HG02970 (cell line): ENCODE data around the gene RAB5B.
"Not testable (repeated sequence)": the region's sequence is repeated elsewhere in the genome, so short reads cannot be mapped to it uniquely, and the experiment has no call there.

Source experiments
- ATAC-seq: cut with Tn5 transposase; IDR thresholded peaks from one replicate; pipeline ENCODE4 v1.9.1; 2021; ENCODE audit warnings: mild to moderate bottlenecking, moderate library complexity, moderate number of reproducible peaks; ENCODE audit not compliant: unreplicated experiment, low FRiP score

Gene RAB5B

DNA sequence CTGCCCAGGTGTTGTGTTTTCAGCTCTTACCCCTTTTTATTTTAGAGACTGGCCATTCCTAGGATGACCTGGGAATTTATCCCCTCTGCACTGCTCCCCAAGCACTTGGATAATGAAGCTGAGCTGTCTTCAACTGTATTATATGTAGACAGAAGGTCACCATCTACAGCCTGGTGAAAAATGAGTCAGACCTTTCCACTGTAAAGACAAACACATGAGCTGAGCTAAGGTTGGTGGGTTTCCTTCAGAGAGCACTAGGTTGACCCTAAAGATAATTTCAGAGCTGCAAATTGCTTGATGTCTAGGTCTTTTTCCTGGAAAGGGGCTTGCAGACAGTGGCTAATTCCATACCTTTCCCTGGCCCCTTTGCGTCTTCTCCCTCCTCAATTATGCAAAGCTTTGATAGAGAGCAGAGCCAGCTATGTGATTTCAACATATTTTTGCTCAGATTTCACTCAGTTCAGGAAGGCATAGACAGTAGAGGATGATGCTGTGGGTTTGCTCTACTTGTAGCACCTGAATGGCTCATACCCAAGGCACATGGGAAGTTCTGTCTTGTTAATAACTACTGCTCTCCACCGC lies 37.7 kb downstream of the RAB5B start:
- ATAC-seq = no peak

DNA sequence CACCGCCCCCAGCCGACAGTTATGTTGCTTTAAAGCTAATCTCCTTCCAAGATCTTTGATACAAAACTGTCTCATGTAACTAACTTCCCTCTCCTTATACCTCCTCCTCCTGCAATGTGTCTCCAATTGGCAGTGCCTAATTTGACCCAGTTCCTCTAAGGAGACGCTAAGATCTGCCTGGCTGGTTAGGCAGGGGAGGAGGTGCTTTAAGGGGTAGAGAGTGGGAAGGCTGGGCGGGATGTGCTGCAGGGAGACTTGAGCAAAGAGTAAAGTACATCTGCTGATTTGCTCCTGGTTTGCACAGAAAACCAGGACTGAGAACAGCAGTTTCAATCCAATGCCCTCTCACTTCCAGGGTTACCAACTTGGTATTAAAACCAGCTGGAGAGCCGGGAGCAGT lies 39.6 kb downstream of the RAB5B start:
- no peak for ATAC-seq

DNA sequence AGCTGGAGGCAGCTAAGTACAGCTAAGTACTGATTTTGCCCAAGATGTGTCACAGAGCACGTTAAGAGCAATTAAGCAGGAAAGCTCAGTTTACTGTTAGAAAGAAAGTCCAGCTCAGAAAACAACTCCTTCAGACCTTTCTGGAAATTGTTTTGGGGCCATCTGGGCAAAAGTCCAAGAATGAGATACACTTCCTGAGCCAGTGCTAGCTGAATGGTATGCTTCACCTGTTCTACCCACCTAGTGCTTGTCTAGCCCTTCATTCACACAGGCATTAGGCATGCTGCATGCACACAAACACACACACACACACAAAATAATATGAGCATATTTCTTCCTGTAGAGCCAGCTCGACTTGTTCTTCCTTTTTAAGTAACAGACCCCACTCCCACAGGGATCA lies 40.3 kb downstream of the RAB5B start:
- ATAC-seq = no peak

DNA sequence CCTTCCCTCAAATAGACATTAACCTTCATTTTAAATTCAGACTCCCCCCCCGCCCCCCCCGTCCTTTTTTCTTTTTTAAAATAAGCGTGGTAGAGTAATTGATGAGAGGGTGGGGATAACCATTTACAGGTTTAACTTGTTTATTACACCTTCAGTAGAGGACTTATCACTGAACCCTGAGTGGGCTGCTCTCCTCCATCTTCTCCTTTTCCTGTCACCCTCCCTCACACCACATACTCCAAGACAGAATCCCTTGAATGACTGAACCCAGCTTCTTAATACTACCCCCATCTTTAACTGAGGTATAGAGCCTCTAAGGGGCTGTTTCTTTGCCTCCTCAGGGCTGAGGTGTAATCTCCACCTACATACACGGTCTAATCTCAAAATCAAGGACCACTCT lies 43.3 kb downstream of the RAB5B start:
- no peak for ATAC-seq

DNA sequence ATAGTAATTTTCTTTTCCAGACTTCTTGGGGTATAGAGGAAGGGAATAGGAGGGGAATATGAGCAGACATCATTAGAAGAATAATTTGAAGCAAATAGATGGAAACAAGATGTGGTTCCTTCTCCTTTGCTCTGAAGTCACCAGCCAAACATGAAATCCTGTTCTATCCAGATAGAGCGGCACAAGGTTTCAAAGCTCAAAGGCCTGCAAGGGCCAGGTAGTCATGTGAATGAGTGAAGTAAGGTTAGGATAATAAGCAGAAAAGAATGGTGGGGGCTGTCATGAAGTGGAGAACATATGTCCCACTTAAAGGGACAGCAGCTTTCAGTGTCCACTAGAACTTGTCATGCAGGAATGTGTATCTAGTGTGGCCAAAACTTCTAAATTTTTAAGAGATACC lies 44.5 kb downstream of the RAB5B start:
- ATAC-seq = no peak

DNA sequence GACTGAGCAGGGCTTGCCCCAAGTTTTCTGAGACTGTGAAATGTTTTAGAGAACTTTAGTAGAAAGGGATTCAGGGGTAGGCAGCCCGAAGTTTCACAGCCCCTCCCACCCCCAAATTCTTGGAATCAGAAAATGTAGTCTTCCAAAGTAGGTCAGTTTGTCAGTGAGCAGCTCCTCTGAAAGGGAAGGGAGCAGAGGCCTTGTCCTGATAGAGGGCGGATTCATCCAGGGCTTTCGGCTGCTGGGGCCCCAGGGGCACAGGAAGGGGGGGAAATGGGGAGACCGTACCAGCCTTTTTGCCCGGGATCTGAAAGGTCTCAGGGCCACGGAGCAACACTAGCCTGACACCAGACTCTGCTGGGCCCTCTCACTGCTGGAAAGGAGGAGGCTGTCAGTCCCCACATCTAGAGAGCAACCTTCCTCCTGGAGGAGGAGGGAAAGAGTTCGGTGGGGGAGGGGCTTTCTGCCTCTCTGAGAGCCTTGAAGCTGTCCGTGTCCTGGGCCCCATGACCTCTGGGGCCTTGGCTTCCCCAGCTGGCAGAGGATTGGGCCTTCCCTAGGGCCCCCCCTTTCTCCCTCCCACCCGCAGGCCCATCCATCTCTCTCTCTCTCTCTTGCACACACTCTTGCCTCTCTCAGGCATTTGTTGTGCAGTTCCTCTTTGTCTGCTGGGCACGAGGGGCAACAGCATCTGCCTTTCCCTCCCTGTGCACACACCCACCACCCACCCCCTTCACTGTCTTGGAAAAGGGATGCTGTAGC lies 46.7 kb downstream of the RAB5B start, which contains the start of gene IKZF4:
IKZF4 (plus strand) TSS at position 621 of the 762 bp plus-strand sequence. CDS start 451 bp downstream, outside the sequence.
- ATAC-seq = no peak

DNA sequence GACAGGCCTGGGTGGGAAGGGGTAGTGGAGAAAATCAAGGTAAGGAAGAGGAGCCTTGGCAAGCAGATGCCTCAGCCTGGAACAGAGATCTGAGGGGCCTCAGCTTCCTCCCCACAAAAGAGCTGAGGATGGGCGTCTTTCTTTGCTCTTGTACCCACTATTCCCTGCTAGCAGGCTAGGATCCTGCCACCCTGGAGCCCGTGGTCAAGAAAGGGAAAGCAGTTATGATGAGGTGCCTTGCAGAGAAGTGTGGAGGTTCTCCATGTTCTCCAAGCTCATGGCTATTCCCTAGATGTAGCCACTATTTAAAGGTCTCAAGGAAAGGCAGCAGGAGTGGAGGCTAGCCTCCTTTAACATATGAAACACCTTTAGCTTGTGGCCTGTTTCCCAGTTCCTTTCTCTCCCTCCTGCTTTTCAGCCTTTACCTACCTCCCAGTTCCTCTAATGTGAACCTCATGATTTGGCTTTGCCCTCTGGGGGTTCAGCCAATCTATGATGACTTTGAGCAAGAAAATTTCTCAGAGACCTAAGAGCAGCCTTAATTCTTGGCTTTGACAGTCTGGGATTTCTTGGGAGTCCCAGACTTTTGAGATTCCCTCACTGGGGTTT lies 48.1 kb downstream of the RAB5B start:
- ATAC-seq = no peak

DNA sequence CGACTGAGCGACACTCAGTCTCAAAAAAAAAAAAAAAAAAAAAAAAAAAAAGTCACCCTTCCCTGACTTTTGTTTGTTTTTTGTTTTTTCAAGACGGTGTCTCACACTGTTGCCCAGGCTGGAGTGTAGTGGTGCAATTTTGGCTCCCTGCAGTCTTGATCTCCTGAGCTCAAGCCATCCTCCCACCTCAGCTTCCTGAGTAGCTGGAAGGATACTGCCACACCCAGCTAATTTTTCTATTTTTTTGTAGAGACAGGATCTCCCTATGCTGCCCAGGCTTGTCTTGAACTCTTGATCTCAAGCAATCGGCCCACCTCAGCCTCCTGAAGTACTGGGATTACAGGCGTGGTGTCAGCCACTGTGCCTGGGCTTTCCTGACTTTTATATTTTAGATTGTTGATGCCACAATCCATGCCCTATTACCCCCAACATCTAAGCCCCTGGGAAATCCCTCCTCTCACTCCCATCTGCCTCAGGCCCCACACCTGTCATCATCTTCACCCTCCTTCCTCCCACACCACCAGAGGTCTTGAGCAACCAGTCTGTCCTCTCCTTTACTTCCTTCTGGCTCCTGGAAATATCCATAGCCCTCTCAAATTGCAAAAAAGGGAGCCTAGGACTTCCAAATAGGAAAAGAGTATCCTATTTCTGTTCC lies 54.8 kb downstream of the RAB5B start:
- no peak for ATAC-seq

DNA sequence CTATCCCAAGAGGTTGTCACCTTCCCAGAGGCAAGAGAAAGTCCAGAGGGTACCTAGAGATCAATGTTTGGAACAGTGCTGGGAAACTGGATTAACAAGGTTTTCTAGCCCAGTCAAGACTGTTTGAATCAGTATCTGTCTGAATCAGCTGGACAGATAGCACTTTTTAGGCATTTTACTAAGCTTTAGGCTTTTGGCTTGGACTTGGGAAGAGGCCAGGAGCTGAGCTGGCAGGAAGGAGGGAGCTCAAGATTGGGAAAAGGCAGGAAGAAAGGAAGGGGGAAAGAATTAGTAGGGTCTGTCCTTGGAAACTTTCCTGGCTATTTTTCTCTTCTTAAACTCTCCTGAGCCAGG lies 55.3 kb downstream of the RAB5B start:
- ATAC-seq = no peak

DNA sequence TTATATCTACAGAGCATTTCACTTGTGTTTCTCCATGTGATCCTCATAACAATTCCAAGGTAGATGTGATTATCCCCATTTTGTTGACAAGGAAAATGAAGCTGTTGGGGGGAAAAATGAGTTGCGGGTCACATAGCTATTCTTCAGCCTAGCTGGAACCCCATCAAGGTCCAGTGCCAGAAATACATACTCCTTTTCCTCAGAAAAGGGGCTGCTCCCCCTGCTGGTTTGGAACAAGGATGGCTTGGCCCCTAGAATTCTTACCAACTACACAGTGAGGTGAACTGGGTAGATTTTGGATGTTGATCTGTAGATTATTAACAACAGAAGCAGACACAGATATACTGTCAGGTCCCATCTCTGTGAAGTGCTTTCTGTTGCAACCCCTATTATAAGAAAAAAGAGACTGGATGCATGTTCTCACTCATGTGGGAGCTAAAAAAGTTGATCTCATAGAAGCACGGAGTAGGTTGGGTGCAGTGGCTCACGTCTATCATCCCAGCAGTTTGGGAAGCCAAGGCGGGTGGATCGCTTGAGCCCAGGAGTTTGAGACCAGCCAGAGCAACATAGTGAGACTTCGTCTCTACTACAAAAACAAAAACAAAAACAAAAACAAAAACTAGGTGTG lies 55.9 kb downstream of the RAB5B start:
- no peak for ATAC-seq

DNA sequence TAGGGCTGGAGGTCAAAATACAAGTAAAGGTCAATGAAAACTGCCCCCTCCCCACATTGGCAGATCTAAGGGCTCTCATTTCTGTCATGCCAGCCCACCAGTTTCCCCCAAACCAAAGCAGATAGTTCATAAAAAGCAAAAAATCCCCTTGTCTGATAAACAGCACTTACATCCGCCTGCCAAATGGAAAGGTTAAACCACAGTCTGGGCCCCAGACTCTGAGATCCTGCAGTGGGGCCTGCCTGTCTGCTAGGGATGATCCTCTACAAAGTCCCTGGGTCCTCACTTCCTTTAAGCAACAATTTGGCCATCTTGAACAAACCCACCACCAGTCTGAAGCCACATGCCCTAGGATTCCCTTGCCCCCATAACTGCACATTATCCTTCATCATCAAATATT lies 58.1 kb downstream of the RAB5B start:
- ATAC-seq = no peak

DNA sequence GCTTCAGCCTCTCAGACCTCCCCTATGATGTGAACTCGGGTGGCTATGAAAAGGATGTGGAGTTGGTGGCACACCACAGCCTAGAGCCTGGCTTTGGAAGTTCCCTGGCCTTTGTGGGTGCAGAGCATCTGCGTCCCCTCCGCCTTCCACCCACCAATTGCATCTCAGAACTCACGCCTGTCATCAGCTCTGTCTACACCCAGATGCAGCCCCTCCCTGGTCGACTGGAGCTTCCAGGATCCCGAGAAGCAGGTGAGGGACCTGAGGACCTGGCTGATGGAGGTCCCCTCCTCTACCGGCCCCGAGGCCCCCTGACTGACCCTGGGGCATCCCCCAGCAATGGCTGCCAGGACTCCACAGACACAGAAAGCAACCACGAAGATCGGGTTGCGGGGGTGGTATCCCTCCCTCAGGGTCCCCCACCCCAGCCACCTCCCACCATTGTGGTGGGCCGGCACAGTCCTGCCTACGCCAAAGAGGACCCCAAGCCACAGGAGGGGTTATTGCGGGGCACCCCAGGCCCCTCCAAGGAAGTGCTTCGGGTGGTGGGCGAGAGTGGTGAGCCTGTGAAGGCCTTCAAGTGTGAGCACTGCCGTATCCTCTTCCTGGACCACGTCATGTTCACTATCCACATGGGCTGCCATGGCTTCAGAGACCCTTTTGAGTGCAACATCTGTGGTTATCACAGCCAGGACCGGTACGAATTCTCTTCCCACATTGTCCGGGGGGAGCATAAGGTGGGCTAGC lies 60.9 kb downstream of the RAB5B start:
- no peak for ATAC-seq

DNA sequence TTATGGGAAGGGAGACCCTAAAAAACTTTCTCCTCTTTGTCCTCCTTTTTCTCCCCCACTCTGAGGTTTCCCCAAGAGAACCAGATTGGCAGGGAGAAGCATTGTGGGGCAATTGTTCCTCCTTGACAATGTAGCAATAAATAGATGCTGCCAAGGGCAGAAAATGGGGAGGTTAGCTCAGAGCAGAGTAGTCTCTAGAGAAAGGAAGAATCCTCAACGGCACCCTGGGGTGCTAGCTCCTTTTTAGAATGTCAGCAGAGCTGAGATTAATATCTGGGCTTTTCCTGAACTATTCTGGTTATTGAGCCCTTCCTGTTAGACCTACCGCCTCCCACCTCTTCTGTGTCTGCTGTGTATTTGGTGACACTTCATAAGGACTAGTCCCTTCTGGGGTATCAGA lies 63.3 kb downstream of the RAB5B start:
- ATAC-seq = no peak

DNA sequence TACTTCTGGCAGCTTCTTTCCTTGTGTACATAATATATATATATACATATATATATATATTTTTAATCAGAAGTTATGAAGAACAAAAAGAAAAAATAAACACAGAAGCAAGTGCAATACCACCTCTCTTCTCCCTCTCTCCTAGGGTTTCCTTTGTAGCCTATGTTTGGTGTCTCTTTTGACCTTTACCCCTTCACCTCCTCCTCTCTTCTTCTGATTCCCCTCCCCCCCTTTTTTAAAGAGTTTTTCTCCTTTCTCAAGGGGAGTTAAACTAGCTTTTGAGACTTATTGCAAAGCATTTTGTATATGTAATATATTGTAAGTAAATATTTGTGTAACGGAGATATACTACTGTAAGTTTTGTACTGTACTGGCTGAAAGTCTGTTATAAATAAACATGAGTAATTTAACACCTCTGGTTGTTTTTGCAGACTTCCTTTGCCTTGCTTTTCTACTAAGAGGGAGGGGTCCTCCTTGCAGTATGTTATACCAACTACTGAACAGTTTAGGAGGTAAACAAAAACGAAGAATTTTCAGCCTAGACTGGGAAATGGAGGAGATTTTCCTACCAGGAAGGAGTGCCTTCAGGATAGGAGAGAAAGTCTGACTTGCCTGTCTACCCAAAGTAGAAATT lies 64.3 kb downstream of the RAB5B start:
- ATAC-seq = no peak

DNA sequence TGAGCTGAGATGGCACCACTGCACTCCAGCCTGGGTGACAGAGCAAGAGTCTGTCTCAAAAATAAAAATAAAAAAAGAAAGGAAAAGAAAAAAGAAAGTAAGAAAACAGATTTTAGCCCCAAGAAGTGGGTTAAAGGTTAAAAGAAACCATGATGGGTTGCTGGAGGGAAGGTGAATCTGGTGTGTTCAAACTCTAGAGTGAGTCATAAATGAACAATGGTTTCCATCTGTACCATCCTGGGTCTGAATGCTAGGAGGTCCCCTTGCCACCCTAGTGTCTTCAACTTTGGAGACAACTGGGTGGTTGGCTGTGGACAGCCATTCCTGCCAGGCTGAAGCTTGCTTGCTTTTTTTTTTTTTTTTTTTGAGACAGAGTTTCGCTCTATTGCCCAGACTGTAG lies 66.3 kb downstream of the RAB5B start:
- no peak for ATAC-seq

DNA sequence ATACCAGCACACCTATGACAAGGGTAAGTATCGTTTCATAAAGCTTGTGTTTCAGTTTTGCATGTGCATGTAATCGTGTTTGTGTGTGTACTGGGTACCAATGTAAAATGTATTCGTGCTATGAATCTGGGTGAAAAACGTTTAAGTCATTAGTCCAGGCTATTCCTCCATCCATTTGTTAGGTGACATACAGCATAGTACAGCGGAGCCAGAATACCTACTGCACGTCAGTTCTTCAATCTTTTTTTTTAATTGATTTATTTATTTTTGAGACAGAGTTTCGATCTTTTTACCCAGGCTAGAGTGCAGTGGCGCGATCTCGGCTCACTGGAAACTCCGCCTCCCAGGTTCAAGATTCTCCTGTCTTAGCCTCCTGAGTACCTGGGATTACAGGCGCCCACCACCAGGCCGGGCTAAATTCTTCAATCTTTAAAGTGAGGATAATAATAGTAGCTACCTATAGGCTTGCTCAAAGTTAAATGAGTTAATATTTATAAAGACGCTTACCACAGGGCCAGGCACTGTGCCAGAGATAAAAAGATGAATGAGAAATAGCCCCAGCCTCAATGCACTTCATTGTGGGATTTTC lies 67.2 kb downstream of the RAB5B start:
- ATAC-seq = no peak

DNA sequence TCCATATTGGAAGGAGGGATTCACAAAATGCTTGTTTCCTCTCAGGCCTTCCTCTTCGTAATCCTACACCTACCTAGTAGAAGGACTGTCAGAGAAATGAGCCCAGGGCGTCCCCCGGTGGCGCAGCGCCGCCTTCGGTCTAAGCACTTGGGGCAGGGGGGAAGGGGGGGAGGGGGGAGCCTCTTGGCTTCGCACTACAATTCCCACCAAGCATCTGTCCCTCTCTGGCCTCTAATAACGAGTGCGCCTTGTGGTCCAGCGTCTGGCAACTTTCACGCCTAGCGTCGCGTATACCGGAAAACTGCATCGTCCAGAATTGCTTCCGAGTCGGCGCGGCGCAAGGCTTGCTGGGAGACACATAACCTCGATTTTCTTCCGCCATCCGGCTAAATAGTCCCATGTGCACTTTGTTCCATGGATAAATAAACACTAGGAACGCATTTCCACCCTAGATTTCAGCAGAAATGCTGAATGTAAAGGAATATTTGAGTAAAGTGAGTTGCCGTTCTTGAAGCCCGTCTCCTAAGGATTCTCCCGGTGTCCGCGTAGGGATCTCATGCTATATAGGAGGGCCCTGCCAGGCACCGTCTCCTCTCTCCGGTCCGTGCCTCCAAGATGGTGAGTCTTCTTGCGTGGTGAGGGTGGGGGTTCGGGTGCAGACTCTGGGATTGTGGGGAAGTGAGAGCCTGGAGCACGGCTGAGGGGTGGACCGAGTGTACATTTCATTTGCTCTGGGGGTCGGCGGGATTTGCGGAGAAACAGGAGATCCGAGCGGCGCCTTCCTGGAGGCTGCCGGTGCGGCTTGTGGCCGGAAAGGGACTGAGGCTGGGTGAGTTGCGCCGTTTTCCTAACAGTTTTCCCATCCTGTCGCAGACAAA lies 67.9 kb downstream of the RAB5B start, which contains the start of gene RPS26:
RPS26 (plus strand) TSS at position 367 of the 878 bp plus-strand sequence; CDS start at position 616, 249 bp downstream.
- peak; percentile 95 for ATAC-seq

DNA sequence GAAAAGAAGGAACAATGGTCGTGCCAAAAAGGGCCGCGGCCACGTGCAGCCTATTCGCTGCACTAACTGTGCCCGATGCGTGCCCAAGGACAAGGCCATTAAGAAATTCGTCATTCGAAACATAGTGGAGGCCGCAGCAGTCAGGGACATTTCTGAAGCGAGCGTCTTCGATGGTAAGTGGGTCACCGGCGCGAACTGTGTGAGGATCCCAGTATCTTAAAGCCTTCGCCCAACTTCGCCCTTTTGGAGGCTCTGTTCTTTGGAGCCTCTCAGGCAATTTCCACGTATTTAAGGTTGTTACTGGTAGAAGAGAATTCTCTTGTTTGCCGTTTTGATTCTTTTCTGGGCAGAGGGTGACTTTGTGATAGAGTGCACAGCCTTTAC lies 68.5 kb downstream of the RAB5B start:
- not testable (repeated sequence) for ATAC-seq
